BE2C (cell line): ENCODE data around the gene HIVEP3.

Experiments
- DNase-seq: peaks from one replicate; pipeline ENCODE4 v3.0.0-alpha.2; 2020
- H3K27me3 ChIP-seq: fragments of 250-450 bp; sonication (Bioruptor Pico); 2 replicates; pipeline ENCODE4 v1.5.1; 2020; ENCODE audit warnings: mild to moderate bottlenecking
- H3K36me3 ChIP-seq: fragments of 250-450 bp; sonication (Bioruptor Pico); 2 replicates; pipeline ENCODE4 v1.5.1; 2020; ENCODE audit warnings: mild to moderate bottlenecking
- H3K4me1 ChIP-seq: fragments of 250-450 bp; sonication (Bioruptor Pico); 2 replicates; pipeline ENCODE4 v1.5.1; 2020
- H3K4me3 ChIP-seq: 2 replicates; pipeline ENCODE4 v1.5.1; 2011; ENCODE audit warnings: low read depth, low read length
- H3K9me3 ChIP-seq: fragments of 250-450 bp; sonication (Bioruptor Pico); 2 replicates; pipeline ENCODE4 v1.5.1; 2020
- TF ChIP-seq, protein P1 (sequence below): IDR thresholded peaks from 2 replicates; pipeline ENCODE4 v1.5.1; 2012; ENCODE audit warnings: mild to moderate bottlenecking, low read depth, low read length

The HIVEP3 gene

GRCh38 chr1:41682845-41683625, 235.7 kb downstream of the HIVEP3 start:
- Histone ChIP-seq H3K27me3 (no peaks in the 10 kb centered on the region), H3K9me3 (no peaks in the 10 kb centered on the region), H3K4me1 (no peaks in the 10 kb centered on the region; the same call in 1 of the 2 replicates), H3K36me3 (no peaks in the 10 kb centered on the region), H3K4me3 (no peak overlapping the region)
- no peak for DNase-seq
- TF ChIP-seq, protein P1, sequence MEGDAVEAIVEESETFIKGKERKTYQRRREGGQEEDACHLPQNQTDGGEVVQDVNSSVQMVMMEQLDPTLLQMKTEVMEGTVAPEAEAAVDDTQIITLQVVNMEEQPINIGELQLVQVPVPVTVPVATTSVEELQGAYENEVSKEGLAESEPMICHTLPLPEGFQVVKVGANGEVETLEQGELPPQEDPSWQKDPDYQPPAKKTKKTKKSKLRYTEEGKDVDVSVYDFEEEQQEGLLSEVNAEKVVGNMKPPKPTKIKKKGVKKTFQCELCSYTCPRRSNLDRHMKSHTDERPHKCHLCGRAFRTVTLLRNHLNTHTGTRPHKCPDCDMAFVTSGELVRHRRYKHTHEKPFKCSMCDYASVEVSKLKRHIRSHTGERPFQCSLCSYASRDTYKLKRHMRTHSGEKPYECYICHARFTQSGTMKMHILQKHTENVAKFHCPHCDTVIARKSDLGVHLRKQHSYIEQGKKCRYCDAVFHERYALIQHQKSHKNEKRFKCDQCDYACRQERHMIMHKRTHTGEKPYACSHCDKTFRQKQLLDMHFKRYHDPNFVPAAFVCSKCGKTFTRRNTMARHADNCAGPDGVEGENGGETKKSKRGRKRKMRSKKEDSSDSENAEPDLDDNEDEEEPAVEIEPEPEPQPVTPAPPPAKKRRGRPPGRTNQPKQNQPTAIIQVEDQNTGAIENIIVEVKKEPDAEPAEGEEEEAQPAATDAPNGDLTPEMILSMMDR = no peak

DNA sequence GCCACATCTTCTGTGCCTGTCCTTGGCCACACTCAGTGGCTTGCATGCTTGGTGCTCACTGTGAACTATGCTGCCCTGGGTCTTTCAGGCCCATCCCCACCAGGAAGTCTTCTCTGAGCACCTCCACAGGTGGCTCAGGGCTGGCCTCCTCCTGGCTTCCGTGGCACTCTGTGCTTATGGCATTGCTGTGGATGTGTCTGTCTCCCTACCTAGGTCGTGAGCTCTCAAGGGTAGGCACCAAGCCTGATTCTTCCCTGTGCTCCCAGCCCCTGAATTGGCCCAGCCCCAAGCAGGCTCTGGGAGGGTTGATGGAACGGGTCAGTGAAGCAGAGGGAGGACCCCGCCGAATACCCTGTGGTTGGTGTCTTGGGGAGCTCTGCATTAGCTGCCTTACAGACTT, 236.6 kb downstream of the HIVEP3 start:
- DNase-seq = no peak
- no peak overlapping the region for H3K4me3 ChIP-seq
- H3K9me3 ChIP-seq = no peaks in the 10 kb centered on the region
- H3K4me1 ChIP-seq = no peaks in the 10 kb centered on the region; the same call in 1 of the 2 replicates
- H3K36me3 ChIP-seq = no peaks in the 10 kb centered on the region
- H3K27me3 ChIP-seq = no peaks in the 10 kb centered on the region
- TF ChIP-seq, protein P1 = no peak

DNA sequence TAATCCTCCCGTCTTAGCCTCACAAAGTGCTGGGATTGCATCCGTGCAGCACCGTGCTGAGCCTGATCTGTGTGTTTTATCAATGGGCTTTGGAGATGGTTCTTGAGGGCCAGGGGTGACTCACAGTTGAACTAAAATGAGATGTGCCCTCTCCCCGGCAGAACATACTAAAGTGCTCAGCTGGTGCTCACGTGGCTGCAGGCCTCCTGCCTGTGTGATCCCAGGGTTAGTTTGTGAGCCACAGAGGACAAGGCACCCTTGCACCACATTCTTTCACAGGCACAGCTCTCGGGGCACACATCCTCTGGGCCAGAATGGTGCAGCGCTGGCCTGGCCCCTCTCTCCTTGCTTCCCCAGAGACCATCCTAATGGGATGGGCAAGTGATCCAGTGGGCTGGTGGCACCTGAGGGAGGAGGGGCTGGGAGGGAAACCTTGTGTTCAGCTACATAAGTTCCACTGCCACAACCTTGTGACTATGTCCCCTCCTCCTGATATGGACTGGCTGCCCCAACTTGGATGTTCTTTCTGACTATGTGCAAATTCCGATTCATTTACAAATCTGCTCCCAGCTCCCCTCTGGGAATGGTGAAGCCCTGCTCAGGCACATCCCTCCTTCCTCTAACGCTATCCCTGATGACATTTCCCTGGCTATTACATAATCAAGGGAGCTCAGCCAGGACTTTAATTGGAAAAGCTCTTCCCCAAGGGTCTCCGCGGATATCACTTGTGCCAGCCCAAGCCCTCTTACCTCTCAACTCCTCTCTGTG, 237.2 kb downstream of the HIVEP3 start:
- no peak for DNase-seq
- Histone ChIP-seq H3K4me1 (no peaks in the 10 kb centered on the region; the same call in 1 of the 2 replicates), H3K27me3 (no peaks in the 10 kb centered on the region), H3K36me3 (no peaks in the 10 kb centered on the region), H3K9me3 (no peaks in the 10 kb centered on the region), H3K4me3 (no peak overlapping the region)
- TF ChIP-seq, protein P1 = no peak

- DNase-seq = no peak
- TF ChIP-seq, protein P1 = no peak
- H3K9me3 ChIP-seq = no peaks in the 10 kb centered on the region
- no peaks in the 10 kb centered on the region; the same call in 1 of the 2 replicates for H3K4me1 ChIP-seq
- H3K36me3 ChIP-seq = no peaks in the 10 kb centered on the region
- no peaks in the 10 kb centered on the region for H3K27me3 ChIP-seq
- H3K4me3 ChIP-seq = no peak overlapping the region
These were observed 238.7 kb downstream of the HIVEP3 start for GRCh38 chr1:41679994-41680393.

GRCh38 chr1:41679531-41679930, 239.2 kb downstream of the HIVEP3 start:
- Histone ChIP-seq H3K27me3 (no peaks in the 10 kb centered on the region), H3K9me3 (no peaks in the 10 kb centered on the region), H3K4me3 (no peak overlapping the region), H3K36me3 (no peaks in the 10 kb centered on the region), H3K4me1 (no peaks in the 10 kb centered on the region; the same call in 1 of the 2 replicates)
- no peak for DNase-seq
- TF ChIP-seq, protein P1 = no peak
